Measurements from ENCODE around the gene PNRC1.

- TF ChIP-seq POLR2A (IDR thresholded peaks at IDR 0.05; ENCODE audit: low read depth) = no peak
- TF ChIP-seq CTCF (IDR thresholded peaks at IDR 0.05) = no peak
Observed at GRCh38 chr6:89048985-89049384, 31.6 kb upstream of the PNRC1 start.
